Measurements from ENCODE around the gene MRGPRF.

The MRGPRF gene

GRCh38 chr11:69055212-69055586 lies 42.2 kb upstream of the MRGPRF start:
- no peak for TF ChIP-seq CTCF (IDR thresholded peaks at IDR 0.05; ENCODE audit: low read depth, low read length, missing control alignments)

GRCh38 chr11:69054397-69055211 lies 41.6 kb upstream of the MRGPRF start:
- no peaks in the 10 kb centered on the region for H3K27me3 ChIP-seq (replicated peaks)
- no peak for DNase-seq
- no peak overlapping the region for H3K27ac ChIP-seq
- no peak for TF ChIP-seq CTCF (IDR thresholded peaks at IDR 0.05; ENCODE audit: low read depth, low read length, missing control alignments)
- peaks cover 2% of the 10 kb centered on the region for H3K36me3 ChIP-seq (replicated peaks)
- in situ Hi-C loops (cut with HindIII; ENCODE audit: low pct_ligation_motif_present, low sequenced_read_pairs): no loop called here
- no peak overlapping the region for H3K4me3 ChIP-seq (ENCODE audit: low read depth, low read length)

More at GRCh38 chr11:69055212-69055586, 42.2 kb upstream of the MRGPRF start:
- no peak for DNase-seq
- H3K4me3 ChIP-seq (ENCODE audit: low read depth, low read length): no peak overlapping the region
- no peak overlapping the region for H3K27ac ChIP-seq
- in situ Hi-C loops (cut with HindIII; ENCODE audit: low pct_ligation_motif_present, low sequenced_read_pairs): no loop called here
- peaks cover 2% of the 10 kb centered on the region for H3K36me3 ChIP-seq (replicated peaks)
- no peaks in the 10 kb centered on the region for H3K27me3 ChIP-seq (replicated peaks)

GRCh38 chr11:69053546-69054396 lies 40.7 kb upstream of the MRGPRF start:
- Histone ChIP-seq H3K4me3 (ENCODE audit: low read depth, low read length) (no peak overlapping the region), H3K27ac (no peak overlapping the region), H3K27me3 (replicated peaks) (no peaks in the 10 kb centered on the region), H3K36me3 (replicated peaks) (peaks cover 2% of the 10 kb centered on the region)
- no peak for DNase-seq
- in situ Hi-C loops (cut with HindIII; ENCODE audit: low pct_ligation_motif_present, low sequenced_read_pairs): no loop called here
- no peak for TF ChIP-seq CTCF (IDR thresholded peaks at IDR 0.05; ENCODE audit: low read depth, low read length, missing control alignments)

GRCh38 chr11:69053169-69053477 lies 40.1 kb upstream of the MRGPRF start:
- TF ChIP-seq CTCF (IDR thresholded peaks at IDR 0.05; ENCODE audit: low read depth, low read length, missing control alignments): no peak
- DNase-seq: no peak
- H3K27ac ChIP-seq: no peak overlapping the region
- in situ Hi-C loops (cut with HindIII; ENCODE audit: low pct_ligation_motif_present, low sequenced_read_pairs): no loop called here
- H3K36me3 ChIP-seq (replicated peaks): peaks cover 2% of the 10 kb centered on the region
- no peaks in the 10 kb centered on the region for H3K27me3 ChIP-seq (replicated peaks)
- H3K4me3 ChIP-seq (ENCODE audit: low read depth, low read length): no peak overlapping the region

GRCh38 chr11:69052343-69053168 lies 39.5 kb upstream of the MRGPRF start:
- TF ChIP-seq CTCF (IDR thresholded peaks at IDR 0.05; ENCODE audit: low read depth, low read length, missing control alignments): no peak
- Histone ChIP-seq H3K27me3 (replicated peaks) (no peaks in the 10 kb centered on the region), H3K36me3 (replicated peaks) (peaks cover 2% of the 10 kb centered on the region), H3K4me3 (ENCODE audit: low read depth, low read length) (no peak overlapping the region), H3K27ac (no peak overlapping the region)
- no peak for DNase-seq
- in situ Hi-C loops (cut with HindIII; ENCODE audit: low pct_ligation_motif_present, low sequenced_read_pairs): no loop called here

All from brain microvascular endothelial cell (primary cell).